Upper lobe of left lung (tissue), 6 donors: ENCODE data around the gene POLG. TPM values are rescaled to one million over a fixed set of nuclear protein-coding genes. Genes with fewer than 3 reads are reported as not detected.
A peak's percentile ranks its signal among the peaks of the same experiment; 100 is the strongest.

Experiments
- ATAC-seq, 2 donors: fragments of 200-7000 bp; cut with Tn5 transposase; one replicate each; pipeline ENCODE4 v1.9.1; 2022; ENCODE audit warnings: mild to moderate bottlenecking in 2 of 2, moderate library complexity in 2 of 2; ENCODE audit not compliant: low FRiP score in 2 of 2
- DNase-seq, 2 donors: peaks; one replicate each; pipeline ENCODE4 v3.0.0-alpha.2; 2019 to 2020
- H3K27ac ChIP-seq, 4 donors: fragments of 200-600 bp; sonication (generic); one replicate each; pipeline ENCODE4 v1.5.1; 2016 to 2019
- H3K27me3 ChIP-seq, 4 donors: fragments of 200-600 bp; sonication (generic); one replicate each; pipeline ENCODE4 v1.5.1; 2017 to 2019
- H3K36me3 ChIP-seq, 4 donors: fragments of 200-600 bp; sonication (generic); one replicate each; pipeline ENCODE4 v1.5.1; 2016 to 2019
- H3K4me1 ChIP-seq, 4 donors: fragments of 200-600 bp; sonication (generic); one replicate each; pipeline ENCODE4 v1.5.1; 2018 to 2019
- H3K4me3 ChIP-seq, 4 donors: fragments of 200-600 bp; sonication (generic); one replicate each; pipeline ENCODE4 v1.5.1; 2017 to 2019; ENCODE audit warnings: mild to moderate bottlenecking in 2 of 4, moderate library complexity in 1 of 4
- H3K9me3 ChIP-seq, 4 donors: fragments of 200-600 bp; sonication (generic); one replicate each; pipeline ENCODE4 v1.5.1; 2018 to 2019
- CTCF ChIP-seq, 6 experiments: fragments of 450-650 bp in 4 of 6; fragments of 200-600 bp in 2 of 6; sonication (generic) in 2 of 6; IDR thresholded peaks; one replicate each; pipeline ENCODE4 v1.5.1; 2016 to 2019; ENCODE audit warnings: antibody characterized with exemption in 6 of 6
- EP300 ChIP-seq, 4 donors: sonication (generic); formaldehyde crosslinking; IDR thresholded peaks; one replicate each; pipeline ENCODE4 v1.5.1; 2017; ENCODE audit warnings: antibody characterized with exemption in 4 of 4, control low read depth in 2 of 4
- POLR2A ChIP-seq, 4 donors: fragments of 450-650 bp; IDR thresholded peaks; one replicate each; pipeline ENCODE4 v1.5.1; 2016 to 2017; ENCODE audit warnings: antibody characterized with exemption in 4 of 4, mild to moderate bottlenecking in 2 of 4
- POLR2AphosphoS5 ChIP-seq, 2 donors: sonication (generic); formaldehyde crosslinking; IDR thresholded peaks; one replicate each; pipeline ENCODE4 v1.5.1; 2017; ENCODE audit warnings: antibody characterized with exemption in 2 of 2
- WGBS, 2 donors: methylation state at CpG; one replicate each; pipeline ENCODE4 v1.1.5; 2017 to 2018; 5-methylcytosine and 5-hydroxymethylcytosine counted together
- total RNA-seq, 6 donors: library from RNA; depleted of rRNA in 4 of 6; stranded (reverse); fragments of >200 nt in 4 of 6; gene quantifications; one replicate each; pipeline versions ENCODE4 v1.1.0 to v1.2.1, GENCODE V29; 2016 to 2021
- donor health status: DM: no; HTN: no; CAD: no; lungs with moderate emphysema.
- donor health status: DM: no; HTN: yes; CAD: no; lungs with severe emphysema.

POLG gene
- total RNA-seq, 6 donors from 2014 or later, result 58.3 to 185 (median 75.0) TPM

GRCh38 chr15:89374086-89374981 is 39.7 kb upstream of the POLG start:
- no peak overlapping the region for H3K4me3 ChIP-seq
- no peak for TF ChIP-seq POLR2A (IDR thresholded peaks at IDR 0.05)
- no peak for TF ChIP-seq CTCF (IDR thresholded peaks at IDR 0.05)
- no peak for TF ChIP-seq EP300 (IDR thresholded peaks at IDR 0.05)
- no peak for TF ChIP-seq POLR2AphosphoS5 (IDR thresholded peaks at IDR 0.05)
- DNase-seq, result no peak
- no peak for ATAC-seq
- H3K9me3 ChIP-seq, result no peaks in the 10 kb centered on the region
- peaks cover 0 to 79% (median 43%) of the 10 kb centered on the region in 4 donors for H3K27me3 ChIP-seq
- H3K36me3 ChIP-seq, result no peaks in the 10 kb centered on the region
- no peak overlapping the region for H3K27ac ChIP-seq
- H3K4me1 ChIP-seq, result peaks cover 23 to 35% (median 25%) of the 10 kb centered on the region in 4 donors
- 20 to 21% methylated on average over 14 of the region's 14 CpGs for WGBS, 2 donors

GRCh38 chr15:89372069-89372935 is 37.7 kb upstream of the POLG start:
- Histone ChIP-seq H3K4me1 (peaks cover 14 to 23% (median 18%) of the 10 kb centered on the region in 4 donors), H3K4me3 (no peak overlapping the region), H3K36me3 (no peaks in the 10 kb centered on the region), H3K9me3 (no peaks in the 10 kb centered on the region), H3K27me3 (peaks cover 0 to 80% (median 50%) of the 10 kb centered on the region in 4 donors), H3K27ac (no peak overlapping the region)
- 17 to 18% methylated on average over 9 to 15 of the region's 15 CpGs for WGBS, 2 donors
- TF ChIP-seq CTCF (IDR thresholded peaks at IDR 0.05) (no peak), POLR2A (IDR thresholded peaks at IDR 0.05) (no peak), POLR2AphosphoS5 (IDR thresholded peaks at IDR 0.05) (no peak)
- no peak for DNase-seq
- no peak for ATAC-seq

GRCh38 chr15:89371228-89372044 is 36.8 kb upstream of the POLG start:
- WGBS, 2 donors, result 6 to 7% methylated on average over 16 to 21 of the region's 87 CpGs
- Histone ChIP-seq H3K9me3 (no peaks in the 10 kb centered on the region), H3K27ac (no peak overlapping the region), H3K27me3 (peaks cover 0 to 83% (median 50%) of the 10 kb centered on the region in 4 donors), H3K36me3 (no peaks in the 10 kb centered on the region), H3K4me1 (peaks cover 15 to 26% (median 20%) of the 10 kb centered on the region in 4 donors), H3K4me3 (peak overlapping the region in 3 of 4 donors; percentile 23 to 33 (median 27))
- peak in 1 of 2 donors; percentile 83 for DNase-seq
- TF ChIP-seq CTCF (IDR thresholded peaks at IDR 0.05) (no peak), POLR2AphosphoS5 (IDR thresholded peaks at IDR 0.05) (no peak)
- peak in 1 of 2 donors; percentile 43 for ATAC-seq

- ATAC-seq, result no peak
- 3 to 11% methylated on average over 9 to 11 of the region's 11 CpGs for WGBS, 2 donors
- Histone ChIP-seq H3K36me3 (no peaks in the 10 kb centered on the region), H3K27ac (no peak overlapping the region), H3K9me3 (no peaks in the 10 kb centered on the region), H3K4me1 (peaks cover 15 to 26% (median 20%) of the 10 kb centered on the region in 4 donors), H3K4me3 (peak overlapping the region in 3 of 4 donors; percentile 23 to 33 (median 27)), H3K27me3 (peaks cover 0 to 88% (median 52%) of the 10 kb centered on the region in 4 donors)
- TF ChIP-seq POLR2AphosphoS5 (IDR thresholded peaks at IDR 0.05) (no peak), POLR2A (IDR thresholded peaks at IDR 0.05) (no peak), CTCF (IDR thresholded peaks at IDR 0.05) (no peak), EP300 (IDR thresholded peaks at IDR 0.05) (no peak)
- DNase-seq, result no peak
Observed at GRCh38 chr15:89370978-89371227, 36.3 kb upstream of the POLG start.
